ENCODE data around the gene MAP4. TPM values are rescaled to one million over a fixed set of nuclear protein-coding genes. Genes with fewer than 3 reads are reported as not detected.

The MAP4 gene
- total RNA-seq, 4 donors from 2014 or later, result 55.0 to 171 (median 89.3) TPM

DNA sequence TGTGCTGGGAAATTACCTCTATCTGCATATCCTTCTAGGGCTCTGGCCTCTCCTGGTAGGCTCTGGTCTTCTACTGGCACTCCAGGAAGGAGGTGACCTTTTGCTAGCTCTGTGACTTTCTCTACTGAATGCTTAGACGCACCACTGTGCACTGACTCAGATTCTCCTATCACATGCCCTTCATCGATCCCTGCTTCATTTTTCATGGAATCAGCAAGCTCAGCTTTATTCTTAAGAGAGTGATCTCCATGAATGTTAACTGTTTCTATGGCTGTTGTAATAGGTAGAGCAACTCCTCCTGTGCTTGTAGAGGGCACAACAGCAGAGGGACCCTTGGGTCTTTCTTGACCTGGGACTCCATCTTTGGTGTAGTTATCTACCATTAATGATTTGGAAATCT is 106.6 kb downstream of the MAP4 start:
- H3K27ac ChIP-seq, result no peak overlapping the region
- TF ChIP-seq, protein P1, sequence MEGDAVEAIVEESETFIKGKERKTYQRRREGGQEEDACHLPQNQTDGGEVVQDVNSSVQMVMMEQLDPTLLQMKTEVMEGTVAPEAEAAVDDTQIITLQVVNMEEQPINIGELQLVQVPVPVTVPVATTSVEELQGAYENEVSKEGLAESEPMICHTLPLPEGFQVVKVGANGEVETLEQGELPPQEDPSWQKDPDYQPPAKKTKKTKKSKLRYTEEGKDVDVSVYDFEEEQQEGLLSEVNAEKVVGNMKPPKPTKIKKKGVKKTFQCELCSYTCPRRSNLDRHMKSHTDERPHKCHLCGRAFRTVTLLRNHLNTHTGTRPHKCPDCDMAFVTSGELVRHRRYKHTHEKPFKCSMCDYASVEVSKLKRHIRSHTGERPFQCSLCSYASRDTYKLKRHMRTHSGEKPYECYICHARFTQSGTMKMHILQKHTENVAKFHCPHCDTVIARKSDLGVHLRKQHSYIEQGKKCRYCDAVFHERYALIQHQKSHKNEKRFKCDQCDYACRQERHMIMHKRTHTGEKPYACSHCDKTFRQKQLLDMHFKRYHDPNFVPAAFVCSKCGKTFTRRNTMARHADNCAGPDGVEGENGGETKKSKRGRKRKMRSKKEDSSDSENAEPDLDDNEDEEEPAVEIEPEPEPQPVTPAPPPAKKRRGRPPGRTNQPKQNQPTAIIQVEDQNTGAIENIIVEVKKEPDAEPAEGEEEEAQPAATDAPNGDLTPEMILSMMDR (IDR thresholded peaks at IDR 0.05), result no peak
- H3K4me3 ChIP-seq, result no peak overlapping the region
- DNase-seq, result no peak
- no peaks in the 10 kb centered on the region for H3K27me3 ChIP-seq
- no peaks in the 10 kb centered on the region for H3K4me1 ChIP-seq
- H3K36me3 ChIP-seq, result peaks cover 0 to 34% (median 0%) of the 10 kb centered on the region in 3 donors
- no peaks in the 10 kb centered on the region for H3K9me3 ChIP-seq

DNA sequence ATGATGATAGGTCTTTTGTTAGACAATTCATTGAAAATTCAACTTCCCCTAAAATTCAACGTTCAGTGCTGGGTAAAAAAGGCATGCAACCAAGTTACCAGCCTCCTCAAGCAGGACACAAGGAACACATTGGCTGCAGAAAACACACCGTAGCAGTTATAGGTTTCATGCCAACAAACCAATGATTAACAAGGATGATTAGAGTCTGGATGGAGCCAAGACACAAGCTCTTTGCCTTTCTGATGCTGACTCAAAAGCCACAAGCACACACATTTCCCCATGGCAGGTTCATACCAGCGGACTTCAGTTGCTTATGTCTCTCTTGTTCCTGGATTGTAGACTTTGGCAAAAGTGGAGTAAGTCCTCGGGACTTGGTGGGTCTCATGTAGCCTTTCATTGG is 107.5 kb downstream of the MAP4 start:
- DNase-seq, result no peak
- H3K36me3 ChIP-seq, result peaks cover 0 to 32% (median 0%) of the 10 kb centered on the region in 3 donors
- H3K4me3 ChIP-seq, result no peak overlapping the region
- no peak for TF ChIP-seq POLR2A (IDR thresholded peaks at IDR 0.05)
- TF ChIP-seq, protein P1 (IDR thresholded peaks at IDR 0.05), result no peak
- H3K9me3 ChIP-seq, result no peaks in the 10 kb centered on the region
- H3K4me1 ChIP-seq, result no peaks in the 10 kb centered on the region
- no peak overlapping the region for H3K27ac ChIP-seq
- no peaks in the 10 kb centered on the region for H3K27me3 ChIP-seq

DNA sequence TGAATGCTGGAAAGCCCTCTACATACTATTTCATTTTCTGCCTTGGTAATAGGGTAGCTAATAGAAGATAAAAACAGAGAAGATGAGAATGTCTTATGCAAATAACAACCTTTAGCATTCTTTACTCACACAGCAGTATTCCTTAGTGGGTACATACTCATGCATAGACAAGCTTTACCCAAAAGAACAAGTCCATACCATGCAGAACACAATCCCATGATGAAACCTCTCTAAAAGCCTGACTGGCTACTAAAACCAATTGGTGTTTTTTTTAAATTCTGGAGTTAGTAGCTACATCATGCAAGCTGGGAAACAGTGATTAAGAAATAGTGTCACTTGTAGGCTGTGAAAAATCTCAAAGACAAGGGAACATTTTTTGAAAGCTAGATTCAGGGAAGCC is 108.4 kb downstream of the MAP4 start:
- Histone ChIP-seq H3K4me3 (no peak overlapping the region), H3K36me3 (peaks cover 0 to 31% (median 0%) of the 10 kb centered on the region in 3 donors), H3K9me3 (no peaks in the 10 kb centered on the region), H3K4me1 (no peaks in the 10 kb centered on the region), H3K27ac (no peak overlapping the region), H3K27me3 (no peaks in the 10 kb centered on the region)
- TF ChIP-seq, protein P1 (IDR thresholded peaks at IDR 0.05), result no peak
- no peak for TF ChIP-seq POLR2A (IDR thresholded peaks at IDR 0.05)
- DNase-seq, result no peak

DNA sequence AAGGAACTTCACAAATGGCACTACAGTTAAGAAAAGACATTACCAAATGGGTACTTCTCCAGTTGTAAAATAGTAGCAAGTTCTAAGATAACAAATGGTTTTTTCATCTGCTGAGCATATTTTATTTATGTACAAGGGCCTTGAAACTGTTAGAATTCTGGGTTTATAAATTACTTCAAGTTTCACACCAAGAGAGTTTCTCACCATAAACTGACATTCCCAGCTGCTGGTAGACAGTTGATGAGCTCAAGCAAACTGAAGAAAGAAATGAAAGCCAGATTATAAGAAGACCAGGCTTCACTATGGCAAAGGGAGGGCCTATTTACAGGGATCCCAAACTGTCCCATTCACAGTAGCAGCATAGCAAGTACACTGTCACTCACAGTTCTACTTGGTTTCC is 113.5 kb downstream of the MAP4 start:
- H3K36me3 ChIP-seq, result peaks cover 0 to 30% (median 0%) of the 10 kb centered on the region in 3 donors

DNA sequence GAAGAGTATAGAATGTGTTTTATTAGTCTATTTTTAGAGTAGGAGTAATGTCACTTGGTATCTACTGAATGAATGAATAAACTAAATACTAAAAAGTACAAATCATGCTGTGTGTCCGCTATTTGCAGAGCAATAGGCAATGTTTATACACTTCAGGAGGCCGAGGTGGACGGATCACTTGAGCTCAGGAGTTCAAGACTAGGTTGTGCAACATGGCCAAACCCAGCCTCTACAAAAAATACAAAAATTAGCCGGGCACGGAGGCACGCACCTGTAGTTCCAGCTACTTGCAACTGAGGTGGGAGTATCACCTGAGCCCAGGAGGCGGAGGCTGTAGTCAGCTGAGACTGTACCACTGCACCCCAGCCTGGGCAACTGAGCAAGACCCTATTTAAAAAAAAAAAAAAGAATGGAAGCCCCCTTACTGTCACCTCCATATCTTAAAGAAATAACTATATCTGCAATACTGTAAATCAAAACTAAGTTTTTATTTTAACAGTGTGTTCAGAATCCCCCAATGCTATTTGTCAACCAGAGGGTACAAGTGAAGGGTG is 114.9 kb downstream of the MAP4 start:
- Histone ChIP-seq H3K9me3 (no peaks in the 10 kb centered on the region), H3K4me3 (no peak overlapping the region), H3K4me1 (no peaks in the 10 kb centered on the region), H3K27me3 (no peaks in the 10 kb centered on the region), H3K27ac (no peak overlapping the region), H3K36me3 (peaks cover 0 to 41% (median 0%) of the 10 kb centered on the region in 3 donors)
- DNase-seq, result no peak
- TF ChIP-seq, protein P1 (IDR thresholded peaks at IDR 0.05), result no peak
- no peak for TF ChIP-seq POLR2A (IDR thresholded peaks at IDR 0.05)

More for the DNA sequence above, 113.5 kb downstream of the MAP4 start:
- Histone ChIP-seq H3K9me3 (no peaks in the 10 kb centered on the region), H3K27ac (no peak overlapping the region), H3K4me3 (no peak overlapping the region), H3K27me3 (no peaks in the 10 kb centered on the region), H3K4me1 (no peaks in the 10 kb centered on the region)
- no peak for DNase-seq
- TF ChIP-seq, protein P1 (IDR thresholded peaks at IDR 0.05), result no peak

All from Peyer's patch (tissue), 4 donors.